HEK293T (cell line): ENCODE data around the gene LRP1B.

Experiments
- CTCF ChIA-PET: fragments of 350-600 bp; formaldehyde crosslinking; extraction: SDS; loops from one replicate; lab custom pipeline; 2021; ENCODE audit warnings: antibody characterized with exemption, inconsistent platforms; lab: Yijun Ruan, JAX
- POLR2A ChIA-PET: fragments of 350-600 bp; formaldehyde crosslinking; extraction: SDS; loops from one replicate; lab custom pipeline; 2020; ENCODE audit warnings: antibody characterized with exemption, inconsistent platforms; lab: Yijun Ruan, JAX
- DNase-seq: peaks from one replicate; pipeline ENCODE4 v3.0.0; 2012; ENCODE audit warnings: mixed read lengths; ENCODE audit errors: extremely low spot score
- ARNT ChIP-seq: fragments of 450-650 bp; IDR thresholded peaks from 2 replicates; pipeline ENCODE4 v1.6.1; 2017; ENCODE audit warnings: mild to moderate bottlenecking
- BHLHE40 ChIP-seq: fragments of 450-650 bp; IDR thresholded peaks from 2 replicates; pipeline ENCODE4 v1.6.1; 2016; ENCODE audit warnings: mild to moderate bottlenecking, moderate library complexity, borderline replicate concordance
- CTBP1 ChIP-seq: fragments of 450-650 bp; IDR thresholded peaks from 2 replicates; pipeline ENCODE4 v1.6.1; 2016; ENCODE audit warnings: borderline replicate concordance
- ELF4 ChIP-seq: fragments of 450-650 bp; IDR thresholded peaks from 2 replicates; pipeline ENCODE4 v1.6.1; 2017; ENCODE audit warnings: antibody characterized with exemption
- FOXA1 ChIP-seq: fragments of 450-650 bp; IDR thresholded peaks from 2 replicates; pipeline ENCODE4 v1.6.1; 2016; ENCODE audit warnings: mild to moderate bottlenecking
- FOXK2 ChIP-seq: fragments of 450-650 bp; IDR thresholded peaks from 2 replicates; pipeline ENCODE4 v1.6.1; 2016; ENCODE audit warnings: mild to moderate bottlenecking
- FOXM1 ChIP-seq: fragments of 450-650 bp; IDR thresholded peaks from 2 replicates; pipeline ENCODE4 v1.6.1; 2017; ENCODE audit warnings: mild to moderate bottlenecking, borderline replicate concordance
- HDGF ChIP-seq: fragments of 450-650 bp; IDR thresholded peaks from 2 replicates; pipeline ENCODE4 v1.6.1; 2017; ENCODE audit warnings: antibody characterized with exemption, borderline replicate concordance
- L3MBTL2 ChIP-seq: fragments of 450-650 bp; conservative IDR thresholded peaks from 2 replicates; pipeline ENCODE4 v1.6.1; 2016; ENCODE audit warnings: mild to moderate bottlenecking
- LEF1 ChIP-seq: fragments of 450-650 bp; IDR thresholded peaks from 2 replicates; pipeline ENCODE4 v1.6.1; 2017; ENCODE audit warnings: mild to moderate bottlenecking, borderline replicate concordance
- NFRKB ChIP-seq: fragments of 450-650 bp; IDR thresholded peaks from 2 replicates; pipeline ENCODE4 v1.6.1; 2016; ENCODE audit warnings: mild to moderate bottlenecking, moderate library complexity
- SP1 ChIP-seq: fragments of 450-650 bp; IDR thresholded peaks from 2 replicates; pipeline ENCODE4 v1.6.1; 2017
- SUZ12 ChIP-seq: fragments of 450-650 bp; IDR thresholded peaks from 2 replicates; pipeline ENCODE4 v1.6.1; 2016; ENCODE audit warnings: mild to moderate bottlenecking
- TARDBP ChIP-seq: fragments of 450-650 bp; IDR thresholded peaks from 2 replicates; pipeline ENCODE4 v1.6.1; 2016
- ZNF384 ChIP-seq: fragments of 450-650 bp; IDR thresholded peaks from 2 replicates; pipeline ENCODE4 v1.6.1; 2016
- TF ChIP-seq, protein P1 (sequence below): fragments of 450-650 bp; IDR thresholded peaks from 2 replicates; pipeline ENCODE4 v1.6.1; 2016

Gene LRP1B

DNA sequence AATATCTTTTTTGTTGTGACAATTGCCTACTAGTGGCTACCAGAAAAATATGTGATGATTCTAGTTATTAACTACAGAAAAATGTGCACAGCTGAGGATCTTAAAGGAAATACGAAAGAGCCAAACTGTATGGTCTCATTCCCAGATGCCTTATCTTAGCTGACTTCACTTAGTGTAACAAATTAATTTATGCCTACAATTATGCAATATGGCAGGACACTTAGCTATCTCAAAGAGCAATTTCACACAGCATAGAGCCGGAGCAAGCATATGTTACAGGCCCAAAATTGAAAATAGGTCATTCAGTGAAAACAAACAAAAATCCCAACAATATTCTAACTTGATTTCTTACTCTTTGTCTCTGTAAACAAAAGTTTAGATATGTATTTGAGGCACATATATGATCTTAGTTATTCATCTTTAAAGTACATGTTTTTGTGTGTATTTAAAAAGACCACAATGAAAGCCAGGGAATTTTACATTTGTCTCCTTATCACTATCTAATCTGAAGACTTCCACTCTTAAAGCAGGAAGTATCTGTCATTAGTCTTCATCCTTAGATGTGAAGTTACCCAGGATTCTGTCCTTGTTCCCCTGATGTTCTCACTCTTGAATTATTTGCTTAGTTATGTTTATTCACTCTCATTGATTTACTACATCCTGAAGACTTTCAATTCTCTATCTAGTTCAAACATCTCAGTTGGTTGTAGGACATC lies 1771.6 kb downstream of the LRP1B start:
- no peak for TF ChIP-seq CTBP1
- TF ChIP-seq NFRKB, result no peak
- TF ChIP-seq SUZ12, result no peak
- no peak for TF ChIP-seq FOXA1
- no peak for TF ChIP-seq FOXK2
- TF ChIP-seq L3MBTL2, result no peak
- TF ChIP-seq LEF1, result no peak
- TF ChIP-seq ELF4, result no peak
- no peak for TF ChIP-seq ARNT
- no peak for TF ChIP-seq TARDBP
- TF ChIP-seq BHLHE40, result no peak
- no peak for TF ChIP-seq FOXM1
- TF ChIP-seq, protein P1, sequence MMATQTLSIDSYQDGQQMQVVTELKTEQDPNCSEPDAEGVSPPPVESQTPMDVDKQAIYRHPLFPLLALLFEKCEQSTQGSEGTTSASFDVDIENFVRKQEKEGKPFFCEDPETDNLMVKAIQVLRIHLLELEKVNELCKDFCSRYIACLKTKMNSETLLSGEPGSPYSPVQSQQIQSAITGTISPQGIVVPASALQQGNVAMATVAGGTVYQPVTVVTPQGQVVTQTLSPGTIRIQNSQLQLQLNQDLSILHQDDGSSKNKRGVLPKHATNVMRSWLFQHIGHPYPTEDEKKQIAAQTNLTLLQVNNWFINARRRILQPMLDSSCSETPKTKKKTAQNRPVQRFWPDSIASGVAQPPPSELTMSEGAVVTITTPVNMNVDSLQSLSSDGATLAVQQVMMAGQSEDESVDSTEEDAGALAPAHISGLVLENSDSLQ, result no peak
- no peak for TF ChIP-seq HDGF
- TF ChIP-seq ZNF384, result no peak
- no peak for TF ChIP-seq SP1
- DNase-seq, result no peak
- ChIA-PET POLR2A (no interaction called here), CTCF (interaction anchor here (0.6 to 0.7 kb wide), 2 partner anchors 13 to 227 kb away, joined by 3 to 5 read pairs; no protein-coding TSS in a partner anchor)

DNA sequence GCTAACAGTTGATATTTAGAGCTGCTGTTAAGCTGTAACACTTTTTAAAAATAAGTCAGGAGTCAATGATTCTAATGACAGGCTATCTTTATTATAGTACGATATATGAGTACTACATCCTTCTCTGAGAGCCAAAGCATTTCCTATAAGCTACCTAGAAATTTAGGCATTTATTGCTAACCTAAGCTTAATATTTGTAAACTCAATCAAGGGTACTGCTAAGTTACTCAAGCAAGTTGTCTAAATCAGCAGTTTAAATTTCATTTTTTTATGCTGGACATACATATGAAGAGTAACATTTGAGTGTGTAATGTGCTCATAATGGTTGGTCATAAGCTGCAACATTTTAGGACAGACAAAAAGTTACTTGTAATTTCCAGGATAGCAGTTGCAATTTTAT lies 1774.1 kb downstream of the LRP1B start:
- TF ChIP-seq L3MBTL2 (no peak), FOXA1 (no peak), TARDBP (no peak), SUZ12 (no peak), NFRKB (no peak), FOXK2 (no peak), HDGF (no peak), SP1 (no peak), ARNT (no peak), CTBP1 (no peak), BHLHE40 (no peak)
- TF ChIP-seq, protein P1, result no peak
- ChIA-PET POLR2A (no interaction called here), CTCF (no interaction called here)
- no peak for DNase-seq

DNA sequence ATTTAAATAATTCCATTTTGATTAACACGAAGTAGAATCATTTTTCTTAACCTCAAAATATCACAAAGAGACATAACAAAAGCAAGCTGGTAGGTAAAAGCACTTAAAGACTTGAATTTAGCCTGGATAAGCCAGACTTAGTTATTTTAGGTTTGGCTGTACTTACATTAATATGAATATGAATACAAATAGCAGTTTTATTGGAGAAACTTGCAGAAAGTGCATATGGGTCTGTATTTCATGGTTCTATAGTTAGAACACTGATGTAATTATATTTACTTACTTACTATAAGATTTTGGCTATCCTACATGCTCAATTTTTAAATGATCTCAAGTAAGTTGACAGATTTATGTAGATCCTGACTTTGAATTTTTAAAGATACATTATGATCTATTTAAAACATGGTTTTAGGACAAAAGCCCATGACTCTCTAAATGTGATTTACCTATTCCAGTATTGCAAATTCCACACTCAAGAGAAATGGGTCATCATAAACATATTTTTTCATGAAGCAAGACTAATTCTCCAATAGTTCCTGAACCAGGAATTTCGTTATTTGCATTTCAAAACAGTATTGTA lies 1775.2 kb downstream of the LRP1B start:
- no peak for DNase-seq
- ChIA-PET POLR2A (no interaction called here), CTCF (no interaction called here)
- TF ChIP-seq CTBP1 (no peak), SP1 (no peak), SUZ12 (no peak), BHLHE40 (no peak), FOXK2 (no peak), NFRKB (no peak), HDGF (no peak), LEF1 (no peak), ZNF384 (no peak), L3MBTL2 (no peak), ARNT (no peak), FOXM1 (no peak)
- TF ChIP-seq, protein P1, result no peak

DNA sequence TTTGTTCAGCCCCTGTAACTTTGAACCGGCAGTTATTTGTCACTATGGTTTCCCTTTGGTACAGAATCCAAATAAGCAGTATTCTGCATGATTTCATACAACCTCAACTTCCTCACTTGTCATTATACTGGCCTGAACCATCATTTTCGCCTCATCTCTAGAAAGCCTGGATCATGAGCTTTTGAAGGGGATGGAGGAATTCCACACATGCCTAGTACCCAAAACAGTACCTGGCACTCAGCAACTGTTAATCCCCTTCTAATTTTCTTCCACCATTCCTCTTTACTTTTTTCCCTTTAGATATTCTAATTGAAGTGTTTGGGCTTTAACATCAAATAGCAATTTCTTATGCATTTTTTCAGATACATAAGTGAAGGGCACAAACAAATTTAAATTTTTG lies 1776.3 kb downstream of the LRP1B start:
- POLR2A ChIA-PET, result no interaction called here
- no peak for DNase-seq
- CTCF ChIA-PET, result no interaction called here
- TF ChIP-seq FOXM1, result no peak
- no peak for TF ChIP-seq L3MBTL2
- TF ChIP-seq LEF1, result no peak
- no peak for TF ChIP-seq ELF4
- TF ChIP-seq, protein P1, result no peak
- TF ChIP-seq NFRKB, result no peak
- TF ChIP-seq FOXA1, result no peak
- no peak for TF ChIP-seq BHLHE40
- no peak for TF ChIP-seq CTBP1
- no peak for TF ChIP-seq HDGF
- TF ChIP-seq FOXK2, result no peak
- no peak for TF ChIP-seq ARNT
- no peak for TF ChIP-seq ZNF384
- no peak for TF ChIP-seq SP1
- TF ChIP-seq TARDBP, result no peak
- TF ChIP-seq SUZ12, result no peak

DNA sequence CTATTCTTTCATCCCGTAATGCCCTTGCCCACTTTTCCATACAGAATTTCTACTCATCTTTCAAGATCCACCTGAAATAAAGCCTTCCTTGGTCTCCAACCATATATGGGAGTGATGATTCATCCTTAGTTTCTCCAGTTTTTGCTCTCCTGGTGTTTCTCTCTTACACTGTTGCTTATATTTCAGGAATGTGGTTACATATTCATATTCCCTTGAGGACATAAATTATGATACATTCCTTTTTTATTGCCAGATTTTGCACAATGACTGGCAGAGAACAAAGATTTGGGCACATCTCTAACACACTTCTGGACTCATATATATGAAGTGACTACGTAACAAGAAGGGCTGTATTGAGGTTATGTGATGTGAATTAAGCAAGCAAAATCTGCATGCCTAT lies 1777.3 kb downstream of the LRP1B start:
- no peak for DNase-seq
- ChIA-PET CTCF (no interaction called here), POLR2A (no interaction called here)
- TF ChIP-seq SP1, result no peak
- TF ChIP-seq FOXM1, result no peak
- TF ChIP-seq LEF1, result no peak
- no peak for TF ChIP-seq ZNF384
- no peak for TF ChIP-seq CTBP1
- no peak for TF ChIP-seq ELF4
- no peak for TF ChIP-seq FOXA1
- TF ChIP-seq SUZ12, result no peak
- TF ChIP-seq FOXK2, result no peak
- TF ChIP-seq NFRKB, result no peak
